HFF-Myc (cell line): ENCODE measurements around the gene ZSCAN31.
"Not testable (repeated sequence)": the region's sequence is repeated elsewhere in the genome, so short reads cannot be mapped to it uniquely, and the experiment has no call there.

Experiments
- DNase-seq: peaks from one replicate; pipeline ENCODE4 v3.0.0-alpha.2; 2011; ENCODE audit warnings: low read depth; ENCODE audit errors: extremely low read depth
- H3K4me3 ChIP-seq: replicated peaks from 2 replicates; pipeline ENCODE4 v1.5.1; 2011; ENCODE audit warnings: low read depth, mild to moderate bottlenecking, control low read depth, low read length
- TF ChIP-seq, protein P1 (sequence below): IDR thresholded peaks from 2 replicates; pipeline ENCODE4 v1.5.1; 2012; ENCODE audit warnings: mild to moderate bottlenecking, low read depth, low read length, control low read depth; ENCODE audit errors: missing control alignments

Gene ZSCAN31

GRCh38 chr6:28323813-28324424 is 12.0 kb downstream of the ZSCAN31 start:
- no peak overlapping the region for H3K4me3 ChIP-seq
- DNase-seq: no peak
- TF ChIP-seq, protein P1, sequence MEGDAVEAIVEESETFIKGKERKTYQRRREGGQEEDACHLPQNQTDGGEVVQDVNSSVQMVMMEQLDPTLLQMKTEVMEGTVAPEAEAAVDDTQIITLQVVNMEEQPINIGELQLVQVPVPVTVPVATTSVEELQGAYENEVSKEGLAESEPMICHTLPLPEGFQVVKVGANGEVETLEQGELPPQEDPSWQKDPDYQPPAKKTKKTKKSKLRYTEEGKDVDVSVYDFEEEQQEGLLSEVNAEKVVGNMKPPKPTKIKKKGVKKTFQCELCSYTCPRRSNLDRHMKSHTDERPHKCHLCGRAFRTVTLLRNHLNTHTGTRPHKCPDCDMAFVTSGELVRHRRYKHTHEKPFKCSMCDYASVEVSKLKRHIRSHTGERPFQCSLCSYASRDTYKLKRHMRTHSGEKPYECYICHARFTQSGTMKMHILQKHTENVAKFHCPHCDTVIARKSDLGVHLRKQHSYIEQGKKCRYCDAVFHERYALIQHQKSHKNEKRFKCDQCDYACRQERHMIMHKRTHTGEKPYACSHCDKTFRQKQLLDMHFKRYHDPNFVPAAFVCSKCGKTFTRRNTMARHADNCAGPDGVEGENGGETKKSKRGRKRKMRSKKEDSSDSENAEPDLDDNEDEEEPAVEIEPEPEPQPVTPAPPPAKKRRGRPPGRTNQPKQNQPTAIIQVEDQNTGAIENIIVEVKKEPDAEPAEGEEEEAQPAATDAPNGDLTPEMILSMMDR: no peak

DNA sequence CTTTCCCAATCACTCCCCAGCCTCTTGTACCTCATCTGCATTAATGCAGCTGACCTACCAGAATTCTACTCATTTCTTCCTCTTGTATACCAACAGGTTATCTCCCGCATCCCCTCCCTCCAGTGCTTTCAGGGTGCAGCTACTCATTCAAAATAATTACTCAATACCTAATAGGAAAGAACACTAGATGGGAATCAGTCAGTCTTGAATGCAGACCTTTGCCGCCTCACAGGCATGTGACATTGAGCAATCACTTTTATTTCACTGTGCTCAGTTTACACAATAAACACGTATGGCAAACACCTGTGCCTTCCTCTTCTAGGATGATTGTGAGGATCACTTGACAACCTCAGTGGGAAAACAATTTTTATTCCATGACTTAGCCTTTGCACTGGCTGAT is 13.3 kb downstream of the ZSCAN31 start:
- no peak for DNase-seq
- TF ChIP-seq, protein P1: no peak
- no peak overlapping the region for H3K4me3 ChIP-seq

DNA sequence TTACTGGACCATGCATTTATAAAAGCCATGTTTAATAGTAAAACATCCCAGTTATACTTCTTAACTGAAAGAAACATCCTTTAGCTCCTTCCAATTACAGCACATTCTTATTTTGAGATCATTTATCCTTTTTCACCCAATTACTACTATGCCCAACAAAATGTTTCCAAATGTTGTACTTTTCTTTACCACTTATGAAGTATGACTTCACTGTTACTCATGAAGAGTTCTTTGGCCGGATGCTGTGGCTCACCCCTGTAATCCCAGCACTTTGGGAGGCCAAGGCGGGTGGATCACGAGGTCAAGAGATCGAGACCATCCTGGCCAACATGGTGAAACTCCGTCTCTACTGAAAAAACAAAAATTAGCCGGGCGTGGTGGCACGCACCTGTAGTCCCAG is 18.1 kb downstream of the ZSCAN31 start:
- DNase-seq, H3K4me3 ChIP-seq: not testable (repeated sequence)

DNA sequence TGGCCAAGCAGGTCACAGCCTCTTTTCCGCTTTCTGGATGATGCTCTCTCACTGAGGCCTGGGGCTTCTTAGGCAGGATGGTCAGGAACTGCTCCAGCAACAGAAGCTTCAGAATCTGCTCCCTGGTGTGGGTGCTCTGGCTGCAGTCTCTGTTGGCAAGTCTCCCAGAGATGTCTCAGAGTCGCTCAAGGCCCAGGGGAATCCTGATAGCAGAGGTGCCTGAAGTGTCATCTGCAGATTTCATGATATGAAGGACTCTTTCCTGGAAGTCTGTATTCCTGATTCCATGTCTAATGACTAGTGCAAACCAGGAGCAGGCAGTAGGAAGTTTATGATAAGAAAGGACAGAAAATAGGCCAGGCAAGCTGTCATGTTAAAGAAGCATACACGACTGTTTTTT is 20.3 kb downstream of the ZSCAN31 start:
- H3K4me3 ChIP-seq: no peak overlapping the region
- TF ChIP-seq, protein P1: no peak
- no peak for DNase-seq

DNA sequence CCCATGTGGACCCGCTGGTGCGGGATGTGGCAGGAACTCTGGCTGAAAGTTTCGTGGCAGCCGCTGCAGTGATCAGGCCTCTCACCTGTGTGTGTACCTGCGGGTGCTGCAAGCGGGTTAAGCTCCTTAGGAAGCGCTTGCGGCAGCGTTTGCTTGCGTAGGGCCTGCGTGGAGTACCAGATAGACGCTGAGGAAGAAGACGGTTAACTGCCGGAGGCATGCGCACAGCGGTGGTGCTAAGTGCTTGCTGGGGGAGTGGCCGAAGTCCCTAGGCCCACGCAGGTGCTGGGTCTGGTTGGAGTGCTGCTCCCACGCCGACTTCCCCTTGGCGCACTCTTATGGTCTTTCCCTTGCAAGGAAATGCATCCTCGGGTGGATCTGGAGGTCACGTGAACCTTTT is 23.0 kb downstream of the ZSCAN31 start:
- DNase-seq: no peak
- no peak overlapping the region for H3K4me3 ChIP-seq
- TF ChIP-seq, protein P1: no peak

DNA sequence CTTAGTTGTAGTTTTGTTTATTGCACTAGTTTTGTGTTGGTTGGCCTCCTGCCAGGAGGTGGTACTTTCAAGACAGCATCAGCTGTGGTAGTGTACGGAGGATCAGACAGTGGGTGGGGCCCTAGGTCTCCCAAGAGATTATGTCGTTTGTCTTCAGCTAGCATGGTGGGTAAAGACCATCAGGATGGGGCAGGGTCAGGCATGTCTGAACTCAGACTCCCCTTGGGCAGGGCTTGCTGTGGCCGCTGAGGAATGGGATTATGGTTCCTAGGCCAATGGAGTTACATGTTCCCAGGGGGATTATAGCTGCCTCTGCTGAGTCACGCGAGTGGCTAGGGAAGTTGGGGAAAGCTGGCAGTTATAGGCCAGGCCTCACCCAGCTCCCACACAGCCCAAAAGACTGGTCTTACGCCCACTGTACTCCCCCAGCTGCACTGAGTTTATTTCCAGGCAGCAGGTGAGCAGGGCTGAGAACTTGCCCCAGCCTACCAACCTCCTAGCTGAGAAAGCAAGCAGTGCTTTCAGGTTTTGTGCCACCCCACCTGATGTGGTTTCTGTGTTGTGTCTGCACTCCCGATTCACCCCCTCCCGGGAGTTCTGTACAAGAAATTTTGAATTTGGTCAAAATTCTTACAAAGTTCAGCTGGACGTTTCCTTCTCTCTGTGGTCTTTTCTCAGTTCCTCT is 24.7 kb downstream of the ZSCAN31 start:
- no peak overlapping the region for H3K4me3 ChIP-seq
- TF ChIP-seq, protein P1: no peak
- no peak for DNase-seq

DNA sequence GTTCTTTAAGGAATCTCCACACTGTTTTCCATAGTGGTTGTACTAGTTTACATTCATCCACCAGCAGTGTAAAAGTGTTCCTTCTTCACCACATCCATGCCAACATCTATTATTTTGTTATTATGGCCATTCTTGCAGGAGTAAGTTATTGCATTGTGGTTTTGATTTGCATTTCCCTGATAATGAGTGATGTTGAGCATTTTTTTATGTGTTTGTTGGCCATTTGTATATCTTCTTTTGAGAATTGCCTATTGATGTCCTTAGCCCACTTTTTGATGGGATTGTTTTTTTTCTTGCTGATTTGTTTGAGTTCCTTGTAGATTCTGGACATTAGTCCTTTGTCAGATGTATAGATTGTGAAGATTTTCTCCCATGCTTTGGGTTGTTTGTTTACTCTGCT is 29.6 kb downstream of the ZSCAN31 start:
- H3K4me3 ChIP-seq, DNase-seq: not testable (repeated sequence)

DNA sequence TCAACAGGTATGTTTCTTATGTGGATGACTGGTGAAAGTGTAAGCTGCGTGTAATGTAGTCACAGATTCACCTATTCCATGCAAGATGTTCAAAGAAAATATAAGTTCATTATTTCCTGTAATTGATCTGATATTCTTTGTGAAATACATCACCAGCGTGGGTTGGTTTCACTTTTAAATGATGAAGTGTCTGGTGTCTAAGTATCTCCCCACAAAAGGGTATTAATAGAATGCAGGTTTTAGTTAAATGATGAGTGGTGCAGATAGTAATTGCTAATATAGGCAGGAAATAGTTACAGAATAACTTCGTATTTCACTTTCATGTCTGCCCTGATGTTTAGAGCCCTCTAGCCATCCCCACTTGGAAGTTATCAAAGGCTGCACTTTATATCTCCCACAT is 32.4 kb downstream of the ZSCAN31 start:
- TF ChIP-seq, protein P1: no peak
- DNase-seq: no peak

More for the DNA sequence above, 32.4 kb downstream of the ZSCAN31 start:
- H3K4me3 ChIP-seq: no peak overlapping the region
